GM21367 (cell line): ENCODE data around the gene EYS.
"Not testable (repeated sequence)": the region's sequence is repeated elsewhere in the genome, so short reads cannot be mapped to it uniquely, and the experiment has no call there.

Experiments used
- ATAC-seq: cut with Tn5 transposase; IDR thresholded peaks from one replicate; pipeline ENCODE4 v1.9.1; 2021; ENCODE audit not compliant: unreplicated experiment

The EYS gene

GRCh38 chr6:64263778-64264177, 1443.2 kb downstream of the EYS start:
- no peak for ATAC-seq

- ATAC-seq = no peak
These were observed 1447.7 kb downstream of the EYS start for GRCh38 chr6:64259372-64259771.

GRCh38 chr6:64258752-64259151, 1448.3 kb downstream of the EYS start:
- no peak for ATAC-seq

- no peak for ATAC-seq
These were observed 1448.7 kb downstream of the EYS start for GRCh38 chr6:64258302-64258701.

- no peak for ATAC-seq
These were observed 1449.4 kb downstream of the EYS start for GRCh38 chr6:64257586-64257985.

GRCh38 chr6:64256483-64256882, 1450.5 kb downstream of the EYS start:
- no peak for ATAC-seq

- ATAC-seq = no peak
These were observed 1452.0 kb downstream of the EYS start for GRCh38 chr6:64255000-64255399.

GRCh38 chr6:64254558-64254957, 1452.5 kb downstream of the EYS start:
- no peak for ATAC-seq

- no peak for ATAC-seq
These were observed 1454.8 kb downstream of the EYS start for GRCh38 chr6:64252256-64252655.

GRCh38 chr6:64250126-64250525, 1456.9 kb downstream of the EYS start:
- ATAC-seq = no peak

- no peak for ATAC-seq
These were observed 1457.9 kb downstream of the EYS start for GRCh38 chr6:64249115-64249514.

- no peak for ATAC-seq
These were observed 1463.4 kb downstream of the EYS start for GRCh38 chr6:64243618-64244017.

- ATAC-seq = not testable (repeated sequence)
These were observed 1468.1 kb downstream of the EYS start for GRCh38 chr6:64238908-64239307.

GRCh38 chr6:64238071-64238470, 1469.0 kb downstream of the EYS start:
- no peak for ATAC-seq

- no peak for ATAC-seq
These were observed 1473.3 kb downstream of the EYS start for GRCh38 chr6:64233746-64234145.

GRCh38 chr6:64231928-64232327, 1475.1 kb downstream of the EYS start:
- ATAC-seq = no peak

GRCh38 chr6:64230530-64230929, 1476.5 kb downstream of the EYS start:
- ATAC-seq = no peak

- no peak for ATAC-seq
These were observed 1479.2 kb downstream of the EYS start for GRCh38 chr6:64227863-64228262.

GRCh38 chr6:64225503-64225902, 1481.5 kb downstream of the EYS start:
- ATAC-seq = no peak

GRCh38 chr6:64224819-64225218, 1482.2 kb downstream of the EYS start:
- ATAC-seq = no peak

GRCh38 chr6:64221776-64222175, 1485.2 kb downstream of the EYS start:
- no peak for ATAC-seq

GRCh38 chr6:64220801-64221200, 1486.2 kb downstream of the EYS start:
- no peak for ATAC-seq

GRCh38 chr6:64217721-64218620, 1489.1 kb downstream of the EYS start:
- ATAC-seq = no peak
